Activated T-helper 1 cell treated with anti-CD3 and anti-CD28 coated beads, Interleukin-2, amount 50 U/mL, for 16 hours (primary cell): ENCODE data around the gene PRKCB.
"Not testable (repeated sequence)": the region's sequence is repeated elsewhere in the genome, so short reads cannot be mapped to it uniquely, and the experiment has no call there.

Source experiments
- DNase-seq, 2 donors: peaks; one replicate each; pipeline ENCODE4 v3.0.0-alpha.2; 2020; ENCODE audit warnings: low read depth in 1 of 2, low spot score in 1 of 2

PRKCB gene

DNA sequence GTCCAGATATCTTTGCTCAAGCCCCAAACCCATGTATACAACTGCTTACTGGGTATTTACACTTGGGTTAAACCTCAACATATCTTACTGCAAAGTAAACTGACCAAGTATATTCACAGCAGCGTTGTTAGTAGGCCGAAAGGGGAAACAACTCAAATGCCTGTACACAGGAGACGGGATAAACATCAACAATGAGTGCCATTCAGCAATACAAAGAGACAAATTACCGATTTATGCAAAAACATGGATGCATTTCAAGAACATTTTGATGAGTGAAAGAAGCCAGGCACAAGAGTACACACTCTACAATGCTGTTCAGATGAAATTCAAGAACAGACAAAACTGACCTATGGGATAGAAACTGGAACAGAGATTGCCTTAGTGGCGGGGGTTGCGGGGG is 284.0 kb downstream of the PRKCB start:
- DNase-seq, result no peak

DNA sequence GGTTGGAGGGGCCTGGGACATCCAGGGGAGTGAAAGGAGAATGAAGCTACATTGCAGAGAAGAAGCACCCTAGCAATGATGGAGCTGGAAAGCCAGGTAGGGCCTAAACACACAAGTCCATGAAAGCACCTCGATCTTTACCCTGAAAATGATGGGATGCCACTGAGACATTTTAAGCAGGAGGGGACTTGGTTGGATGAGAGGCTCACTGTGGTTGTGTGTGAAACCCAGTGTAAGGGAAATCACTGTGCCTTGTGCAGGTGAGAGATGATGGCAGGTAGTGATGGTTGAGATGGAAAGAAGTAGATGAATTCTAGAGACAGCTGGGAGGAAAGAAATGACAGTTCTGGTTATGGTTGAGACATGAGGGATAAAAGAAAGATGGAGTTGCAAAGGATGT is 287.5 kb downstream of the PRKCB start:
- DNase-seq, result no peak

DNA sequence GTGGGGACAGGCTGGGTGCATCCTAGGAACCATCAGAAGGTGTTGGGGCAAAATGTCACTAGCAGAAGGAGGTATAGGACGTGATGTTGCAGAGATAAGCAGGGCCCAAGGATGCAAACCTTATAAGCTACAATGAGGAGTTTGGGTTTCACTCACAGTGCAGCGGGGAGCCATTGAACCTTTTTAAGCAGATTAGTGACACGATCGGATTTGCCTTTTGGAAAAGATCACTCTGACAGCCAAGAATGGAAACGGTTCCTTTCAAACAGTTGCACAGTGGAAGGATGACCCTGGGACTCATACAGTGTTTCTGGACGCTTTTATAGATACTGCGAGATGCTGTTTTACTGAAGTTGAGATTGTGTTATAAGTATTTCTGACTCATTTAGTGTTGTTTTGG is 288.5 kb downstream of the PRKCB start:
- no peak for DNase-seq

DNA sequence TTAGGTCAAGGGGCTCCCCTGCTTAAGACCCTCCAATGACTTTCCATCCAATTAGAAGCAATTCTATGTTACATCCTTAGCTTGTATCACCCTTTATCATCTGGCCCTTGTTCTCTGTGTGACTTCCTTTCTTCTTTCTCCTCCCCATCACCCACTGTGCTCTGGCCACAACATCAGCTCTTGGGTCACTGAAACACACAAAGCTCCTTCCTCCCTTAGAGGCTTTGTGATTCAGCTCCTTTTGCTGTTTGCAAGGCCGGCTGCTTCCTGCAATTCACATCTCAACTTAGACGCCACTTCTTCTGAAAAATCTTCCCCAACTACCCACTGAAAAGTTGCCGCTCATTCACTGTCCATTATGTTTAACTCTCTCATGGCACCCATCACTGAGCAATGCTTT is 289.4 kb downstream of the PRKCB start:
- DNase-seq, result no peak

DNA sequence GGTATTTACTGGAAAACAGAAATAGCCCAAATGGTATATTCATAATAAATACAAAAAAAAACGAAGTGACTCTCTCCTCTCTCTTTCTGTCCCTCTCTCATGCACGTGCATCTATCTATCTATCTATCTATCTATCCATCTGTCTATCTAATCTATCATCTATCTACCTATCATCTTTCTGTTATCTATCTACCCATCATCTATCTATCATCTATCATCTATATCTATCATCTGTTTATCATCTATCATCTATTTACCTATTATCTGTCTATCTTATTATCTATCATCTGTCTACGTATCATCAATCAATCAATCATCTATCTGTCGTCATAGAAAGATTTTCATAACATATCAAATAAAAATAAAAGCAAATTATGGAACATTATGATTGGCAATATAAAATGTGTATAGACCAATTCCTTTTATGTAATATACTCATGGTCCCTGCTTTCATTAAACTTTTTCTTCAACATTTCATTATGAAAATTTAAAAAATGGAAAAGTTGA is 293.7 kb downstream of the PRKCB start:
- DNase-seq, result no peak

DNA sequence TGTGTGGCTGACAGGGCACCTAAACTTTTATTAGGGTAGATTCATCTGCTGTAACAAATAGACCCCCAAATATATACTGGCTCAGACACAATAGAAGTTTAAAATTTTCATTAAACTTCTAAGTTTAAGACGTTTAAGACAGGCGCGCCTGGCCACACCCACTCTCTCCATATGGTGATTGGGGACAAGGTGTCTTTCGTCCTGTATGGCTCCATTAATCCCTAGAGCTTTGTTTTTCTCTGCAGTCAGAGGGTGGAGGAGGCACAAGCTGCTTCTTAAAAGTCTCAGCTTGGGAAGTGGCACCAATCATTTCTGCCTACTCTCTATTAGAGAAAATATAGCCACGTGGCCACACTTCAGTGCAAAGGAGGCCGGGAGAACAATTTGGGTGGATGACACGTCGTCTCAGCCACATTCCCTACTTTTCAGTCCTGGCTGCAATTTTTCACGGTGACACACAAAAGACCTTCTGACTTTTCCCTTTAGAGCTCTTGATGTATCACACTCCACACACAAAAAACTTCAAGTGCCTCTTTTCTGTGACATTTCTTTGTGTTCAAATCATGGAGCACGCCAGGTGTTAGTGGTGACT is 294.8 kb downstream of the PRKCB start:
- no peak for DNase-seq

DNA sequence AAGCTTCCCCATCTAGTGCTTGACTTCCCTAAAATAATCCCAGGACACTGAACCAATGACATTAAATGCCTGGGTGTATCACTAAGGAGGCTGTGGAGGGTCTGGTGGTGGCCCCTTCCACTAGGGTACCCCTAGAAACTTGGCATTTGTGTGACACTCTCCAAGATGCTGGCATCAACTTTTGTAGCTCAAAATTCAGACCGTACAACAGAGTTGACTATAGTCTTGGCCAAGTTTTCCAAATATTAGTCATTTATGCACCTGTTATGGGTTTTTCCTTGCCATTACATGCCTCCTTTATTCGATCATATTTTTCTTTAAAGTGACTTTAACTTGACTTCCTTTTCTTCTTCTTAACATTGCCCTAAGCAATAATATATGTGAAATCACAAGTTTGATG is 295.5 kb downstream of the PRKCB start:
- no peak for DNase-seq

DNA sequence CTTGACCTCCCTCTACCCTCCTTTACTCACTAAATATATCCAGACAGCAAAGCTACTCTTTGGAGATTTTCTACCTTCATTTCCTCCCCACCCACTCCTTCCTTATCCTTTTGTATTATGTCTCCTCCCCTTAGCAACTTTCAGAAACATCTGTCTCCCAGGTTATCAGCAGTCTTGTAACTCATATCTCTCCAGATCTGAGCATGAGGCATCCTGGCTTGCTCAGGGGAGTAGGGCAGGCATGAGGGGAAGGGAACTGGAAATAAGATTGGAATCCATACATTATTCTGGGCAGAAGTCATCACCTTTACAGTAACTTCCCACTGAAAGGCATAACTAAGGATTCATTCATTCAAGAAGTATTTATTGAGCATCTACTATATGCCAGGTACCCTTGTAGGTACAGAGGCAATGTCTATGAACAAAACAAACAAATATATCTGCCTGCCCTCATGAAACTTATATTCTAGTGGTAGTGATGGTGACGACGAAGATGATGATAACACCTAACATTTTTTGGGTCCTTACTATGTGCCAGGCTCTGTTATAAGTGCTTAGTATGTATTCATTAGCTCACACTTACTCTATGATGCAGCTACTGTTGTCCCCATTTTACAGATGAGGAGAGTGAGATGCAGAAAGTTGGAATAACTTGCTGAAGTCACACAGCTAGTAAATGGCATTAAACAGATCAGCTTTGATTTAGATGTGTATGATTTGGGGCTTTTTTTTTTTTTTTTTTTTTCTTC is 296.4 kb downstream of the PRKCB start:
- DNase-seq, result no peak

DNA sequence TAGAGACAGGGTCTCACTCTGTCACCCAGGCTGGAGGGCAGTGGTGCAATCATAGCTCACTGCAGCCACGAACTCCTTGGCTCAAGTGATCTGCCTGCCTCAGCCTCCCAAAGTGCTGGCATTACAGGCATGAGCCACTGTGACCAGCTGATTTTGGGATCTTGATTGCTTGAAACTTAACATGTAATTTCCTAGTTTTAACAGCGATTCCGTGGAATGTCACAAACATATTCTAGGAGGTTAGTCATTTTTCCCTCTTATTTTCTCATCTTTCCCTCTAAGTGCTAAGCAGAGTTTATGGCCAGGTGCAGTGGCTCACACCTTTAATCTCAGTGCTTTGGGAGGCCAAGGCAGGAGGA is 297.0 kb downstream of the PRKCB start:
- no peak for DNase-seq

DNA sequence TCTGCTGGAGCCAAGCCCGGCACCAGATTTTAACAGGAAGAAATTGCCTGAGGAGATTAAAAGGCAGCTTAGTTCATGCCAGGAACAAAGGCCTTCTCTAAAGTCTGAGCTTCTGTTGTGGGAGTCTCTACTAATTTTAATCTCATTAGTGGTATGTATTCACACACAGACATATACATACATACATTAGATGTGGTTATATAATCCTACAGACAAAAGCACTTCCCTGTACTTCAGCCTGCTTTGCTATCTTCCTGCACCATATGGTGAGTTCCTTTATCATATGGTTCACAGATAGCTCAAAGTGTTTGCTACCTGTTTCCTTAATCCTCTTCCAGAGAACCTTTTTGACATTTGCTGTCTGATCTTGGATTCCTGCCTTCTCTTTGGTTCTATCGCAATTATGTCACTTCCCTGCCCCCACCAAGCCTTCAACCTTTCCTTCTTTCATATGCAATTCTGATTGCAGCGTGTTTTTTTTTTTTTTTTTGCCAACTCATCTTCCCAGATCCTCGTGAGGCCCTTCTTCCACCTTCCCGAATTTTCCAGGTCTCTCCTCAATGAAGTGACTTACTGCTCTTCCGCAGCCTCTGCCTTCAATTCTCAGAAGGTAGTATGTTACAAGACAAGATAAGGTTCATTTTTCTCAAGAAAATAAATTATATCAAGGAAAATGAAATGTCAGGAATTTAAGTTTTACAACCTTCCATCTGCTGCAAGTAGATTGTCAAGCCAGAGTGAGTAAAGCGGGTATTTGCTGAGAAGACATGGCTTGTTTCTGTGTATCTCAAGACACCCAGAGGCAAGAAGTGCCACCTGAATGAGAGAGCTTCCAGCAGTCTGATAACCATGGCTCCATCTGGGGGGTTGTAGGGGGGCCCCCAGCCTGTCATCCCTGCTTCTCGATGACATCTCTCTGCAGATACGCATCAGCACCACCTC is 300.1 kb downstream of the PRKCB start:
- DNase-seq, result no peak

DNA sequence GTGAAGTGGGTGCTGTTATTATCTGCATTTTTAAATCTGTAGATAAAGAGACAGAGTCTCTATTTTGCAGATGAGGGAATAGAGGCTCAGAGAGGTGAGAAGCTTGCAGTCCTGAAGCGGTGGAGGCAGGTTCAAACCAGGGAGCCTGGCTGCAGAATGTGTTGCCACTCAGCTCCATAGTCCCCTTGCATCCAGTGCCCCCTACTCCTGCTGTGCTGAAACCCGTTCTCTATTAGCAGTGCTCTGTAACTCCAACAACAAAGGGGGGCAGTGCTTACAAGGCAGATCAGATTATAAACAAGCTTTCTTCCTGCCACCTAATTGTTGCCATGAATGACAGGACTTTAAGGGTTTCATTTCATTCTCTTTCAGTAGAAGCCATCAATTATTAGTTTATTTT is 302.2 kb downstream of the PRKCB start:
- DNase-seq, result no peak

DNA sequence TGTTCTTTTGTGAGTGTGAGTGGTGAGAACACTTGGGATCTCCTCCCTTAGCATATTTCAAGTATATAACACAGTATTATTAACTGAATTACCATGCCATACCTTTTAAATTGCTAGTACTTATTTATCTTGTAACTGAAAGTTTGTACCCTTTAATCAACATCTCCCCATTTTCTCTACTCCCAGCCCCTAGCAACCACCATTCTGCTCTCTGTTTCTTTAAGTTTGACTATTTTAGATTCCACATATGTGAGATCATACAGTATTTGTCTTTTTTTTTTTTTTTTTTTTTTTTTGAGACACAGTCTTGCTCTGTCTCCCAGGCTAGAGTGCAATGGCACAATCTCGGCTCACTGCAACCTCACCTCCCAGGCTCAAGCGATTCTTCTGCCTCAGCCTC is 302.8 kb downstream of the PRKCB start:
- no peak for DNase-seq

DNA sequence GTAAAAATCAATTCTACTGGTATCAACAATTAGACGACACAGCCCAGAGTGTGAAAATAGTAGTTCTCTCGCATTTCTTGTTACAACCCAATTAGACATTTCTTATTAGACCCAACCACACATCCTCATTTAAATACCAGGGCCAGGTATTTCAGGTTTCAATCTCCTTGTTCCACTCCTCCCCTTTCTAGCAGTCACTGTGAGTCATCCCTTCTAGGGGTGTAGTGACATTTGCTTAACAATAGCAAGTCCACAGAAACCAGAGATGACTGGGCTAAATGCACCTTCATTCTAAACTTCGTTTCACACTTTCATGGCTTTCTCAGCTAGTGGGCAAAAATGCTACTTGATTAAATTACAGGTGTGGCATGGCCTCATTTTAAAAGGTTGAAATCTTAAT is 303.5 kb downstream of the PRKCB start:
- DNase-seq, result no peak

DNA sequence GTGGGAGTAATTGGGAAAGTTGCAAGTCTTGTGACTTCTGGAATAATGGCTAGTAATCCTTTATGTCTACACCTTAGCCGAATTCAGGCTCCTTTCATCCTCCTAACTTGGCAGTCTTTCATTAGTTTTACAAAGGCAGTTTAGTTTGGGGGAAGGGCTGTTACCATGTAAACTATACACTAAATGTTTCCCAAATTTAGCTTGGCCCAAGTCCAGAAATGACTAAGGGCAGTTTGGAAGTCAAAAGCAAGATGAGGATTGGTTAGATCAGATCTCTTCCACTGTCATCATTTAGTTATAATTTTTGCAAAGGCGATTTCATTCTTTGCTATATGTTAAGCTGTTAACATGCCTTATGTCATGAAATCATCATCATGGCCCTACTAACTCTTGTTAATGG is 304.9 kb downstream of the PRKCB start:
- no peak for DNase-seq

DNA sequence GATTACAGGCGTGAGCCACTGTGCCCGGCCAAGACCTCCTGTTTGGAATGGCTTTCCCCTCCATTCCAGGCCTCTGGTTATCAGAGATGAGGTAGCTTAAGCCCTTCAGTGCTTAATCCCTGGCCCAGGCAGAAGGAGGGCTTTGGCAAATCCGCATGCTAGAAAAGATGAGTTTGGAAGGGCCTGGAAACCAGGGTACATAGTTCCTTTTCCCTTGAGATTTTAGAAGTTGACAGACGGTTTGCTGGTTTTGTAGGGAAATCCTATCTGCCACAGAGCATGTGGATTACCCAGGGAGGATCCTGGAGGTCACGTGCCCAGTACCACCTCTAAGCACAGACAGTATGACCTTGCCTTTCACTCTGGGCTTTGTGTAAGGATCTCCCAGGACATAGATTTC is 305.7 kb downstream of the PRKCB start:
- no peak for DNase-seq

DNA sequence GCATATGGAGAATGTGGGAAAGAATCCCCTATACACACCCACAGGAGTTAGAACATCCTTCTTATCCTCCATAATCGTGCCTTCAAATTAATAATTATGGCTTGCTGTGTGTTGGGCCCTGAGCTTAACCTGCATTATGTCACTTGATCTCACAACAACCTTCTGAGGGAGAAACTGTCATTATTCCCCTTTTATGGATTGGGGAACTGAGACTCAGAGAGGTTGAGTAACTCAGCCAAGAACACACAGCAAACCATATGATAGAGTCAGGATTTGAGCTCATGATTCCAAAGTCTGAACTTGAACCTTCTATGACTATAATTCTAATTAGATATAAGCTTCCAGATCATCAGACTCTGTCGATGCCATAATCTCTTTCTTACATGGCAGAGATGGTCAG is 306.1 kb downstream of the PRKCB start:
- DNase-seq, result no peak

DNA sequence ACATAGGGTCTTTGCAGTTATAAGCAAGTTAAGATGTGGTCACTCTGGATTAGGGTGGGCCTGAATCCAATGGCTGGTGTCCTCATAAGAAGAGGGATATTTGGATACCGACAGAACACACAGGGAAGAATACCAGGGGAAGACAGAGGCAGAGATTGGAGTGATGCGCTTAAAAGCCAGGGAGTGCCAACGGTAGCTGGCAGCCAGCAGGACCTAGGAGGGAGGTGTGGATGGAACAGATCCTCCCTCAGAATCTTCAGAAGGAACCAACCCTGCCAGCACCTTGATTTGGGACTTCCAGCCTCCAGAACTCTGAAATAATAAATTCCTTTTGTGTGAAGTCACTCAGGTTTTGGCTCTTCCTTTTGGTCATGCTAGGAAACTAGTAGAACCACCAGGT is 310.1 kb downstream of the PRKCB start:
- DNase-seq, result no peak

DNA sequence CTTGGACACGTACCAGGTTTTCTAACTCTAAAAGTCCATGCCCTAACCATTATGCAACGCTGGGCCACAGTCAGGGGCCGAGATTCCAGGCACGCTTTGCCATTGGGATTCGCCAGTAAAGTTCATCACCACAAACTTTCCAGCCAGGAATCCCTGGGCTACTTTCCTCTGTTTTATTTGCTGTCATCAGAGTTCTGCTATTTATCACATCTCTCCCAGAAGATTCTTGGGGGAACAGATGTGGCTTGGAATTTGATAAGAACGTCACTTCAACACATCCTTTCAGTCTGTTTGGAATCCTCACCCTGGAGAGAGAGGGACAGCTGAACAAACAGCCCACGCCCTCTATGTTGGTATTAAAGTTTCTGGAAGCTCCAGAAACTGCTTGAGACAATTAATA is 310.7 kb downstream of the PRKCB start:
- DNase-seq, result no peak

DNA sequence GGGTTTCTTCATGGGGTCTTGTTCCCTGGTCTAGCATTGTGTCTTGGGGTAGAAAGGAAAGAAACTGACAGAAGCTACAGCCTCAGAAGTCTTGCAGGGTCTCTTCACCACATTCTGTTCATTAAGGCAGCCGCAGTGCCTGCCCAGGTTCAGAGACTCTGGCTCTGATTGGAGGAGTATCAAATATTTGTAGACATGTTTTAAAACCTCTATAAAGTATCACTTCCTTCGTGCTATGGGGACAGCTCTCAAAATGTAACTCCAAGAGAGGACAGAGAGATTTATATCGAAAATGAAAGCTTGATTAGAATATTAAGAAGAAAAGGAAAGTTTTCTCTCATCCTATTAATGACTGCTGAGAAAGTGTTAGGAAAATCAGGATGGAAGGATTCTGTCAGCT is 313.3 kb downstream of the PRKCB start:
- no peak for DNase-seq

DNA sequence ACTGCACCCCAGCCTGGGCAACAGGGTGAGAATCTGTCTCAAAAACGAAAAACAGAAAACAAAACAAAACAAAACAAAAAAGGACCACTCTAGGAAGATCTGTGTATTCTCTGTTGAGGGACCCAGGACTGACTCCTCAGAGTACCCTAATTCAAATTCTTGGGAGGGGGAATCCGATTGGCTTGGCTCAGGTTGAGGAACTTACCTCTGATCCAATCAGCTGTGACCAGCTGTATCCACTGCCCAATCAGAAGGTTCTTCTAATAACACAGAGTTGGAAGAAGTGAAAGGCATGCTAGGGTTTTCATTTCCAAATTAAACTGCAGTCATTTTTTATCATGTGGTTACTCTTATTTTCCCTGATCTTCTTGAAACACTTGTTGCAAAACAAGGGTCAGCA is 314.5 kb downstream of the PRKCB start:
- no peak for DNase-seq

DNA sequence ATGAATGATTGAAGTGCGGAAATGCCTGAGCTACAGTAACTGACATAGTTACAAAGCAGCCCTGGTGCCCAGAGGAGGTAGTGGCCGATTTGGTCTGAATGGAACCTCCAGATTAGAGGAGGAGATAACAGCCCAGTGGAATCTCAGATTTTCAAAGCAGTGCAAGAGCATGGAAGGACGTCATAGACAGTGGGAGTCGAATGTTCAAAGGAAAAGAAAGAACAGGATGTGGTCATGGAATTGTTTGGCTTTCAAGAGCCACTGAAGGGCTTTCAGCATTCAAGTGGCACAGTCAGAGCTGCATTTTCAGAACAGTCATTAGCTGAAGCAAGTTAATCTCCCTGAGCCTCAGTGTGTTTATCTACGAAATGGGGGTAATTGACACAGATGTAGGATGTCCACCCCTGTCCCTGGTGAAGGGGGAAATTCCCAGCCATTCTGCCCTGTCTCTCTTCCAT is 315.7 kb downstream of the PRKCB start:
- DNase-seq, result no peak

DNA sequence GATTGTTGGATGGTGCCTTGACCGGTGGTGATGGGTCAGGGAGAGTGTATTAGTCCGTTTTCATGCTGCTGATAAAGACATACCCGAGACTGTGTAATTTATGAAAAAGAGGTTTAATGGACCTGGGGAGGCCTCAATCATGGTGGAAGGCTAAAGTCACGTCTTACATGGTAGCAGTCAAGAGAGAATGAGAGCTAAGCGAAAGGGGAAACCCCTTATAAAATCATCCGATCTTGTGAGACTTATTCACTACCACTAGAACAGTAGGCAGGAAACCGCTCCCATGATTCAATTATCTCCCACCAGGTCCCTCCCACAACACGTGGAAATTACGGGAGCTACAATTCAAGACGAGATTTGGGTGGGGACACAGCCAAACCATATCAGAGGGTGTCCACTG is 316.3 kb downstream of the PRKCB start:
- not testable (repeated sequence) for DNase-seq
